ENCODE results near the gene AURKB. TPM values are rescaled to one million over a fixed set of nuclear protein-coding genes. Genes with fewer than 3 reads are reported as not detected.
"Not testable (repeated sequence)": the region's sequence is repeated elsewhere in the genome, so short reads cannot be mapped to it uniquely, and the experiment has no call there.

Gene AURKB
- total and polyA plus RNA-seq, 4 donors = 8.6 to 17.9 (median 14.2) TPM

- H3K4me3 ChIP-seq (ENCODE audit: low read depth, low read length) = peak overlapping the region; percentile 92
- WGBS (ENCODE audit: insufficient coverage) = 0% methylated on average over 39 of the region's 45 CpGs
- no peaks in the 10 kb centered on the region for H3K27me3 ChIP-seq (ENCODE audit: control insufficient read depth, insufficient read depth, low read length)
- H3K9me3 ChIP-seq (ENCODE audit: control insufficient read depth, insufficient read depth, low read length) = no peaks in the 10 kb centered on the region
- H3K36me3 ChIP-seq (ENCODE audit: control insufficient read depth, insufficient read depth, low read length) = no peaks in the 10 kb centered on the region
- peak overlapping the region; percentile 99 for H3K27ac ChIP-seq (ENCODE audit: low read depth, low read length)
- peak; percentile 90 to 98 (median 96) for DNase-seq (ENCODE audit: low read depth in 4 of 6, low spot score in 6 of 6)
- peaks cover 36% of the 10 kb centered on the region for H3K4me1 ChIP-seq (ENCODE audit: control insufficient read depth, insufficient read depth, low read length)
Observed at GRCh38 chr17:8220783-8221662, 10.6 kb upstream of the AURKB start.

DNA sequence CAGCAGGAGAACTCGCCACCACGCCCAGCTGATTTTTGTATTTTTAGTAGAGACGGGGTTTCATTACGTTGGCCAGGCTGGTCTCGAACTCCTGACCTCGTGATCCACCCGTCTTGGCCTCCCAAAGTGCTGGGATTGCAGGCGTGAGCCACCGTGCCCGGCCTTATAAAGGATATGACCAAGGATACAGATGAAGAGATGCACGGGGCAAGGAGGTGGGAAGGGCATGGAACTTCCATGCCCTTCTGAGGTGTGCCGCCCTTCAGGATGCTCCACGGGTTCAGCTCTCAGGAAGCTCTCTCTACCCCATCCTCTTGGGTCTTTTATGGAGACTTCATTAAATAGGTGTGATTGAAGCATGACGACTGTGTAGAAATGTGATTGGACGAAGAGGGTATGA is 3.6 kb upstream of the AURKB start:
- not testable (repeated sequence) for H3K27me3 ChIP-seq (ENCODE audit: control insufficient read depth, insufficient read depth, low read length)

GRCh38 chr17:8212312-8213180 is 2.2 kb upstream of the AURKB start:
- 82% methylated on average over 7 of the region's 14 CpGs for WGBS (ENCODE audit: insufficient coverage)
- Histone ChIP-seq H3K27ac (ENCODE audit: low read depth, low read length) (no peak overlapping the region), H3K4me1 (ENCODE audit: control insufficient read depth, insufficient read depth, low read length) (peaks cover 20% of the 10 kb centered on the region), H3K9me3 (ENCODE audit: control insufficient read depth, insufficient read depth, low read length) (no peaks in the 10 kb centered on the region), H3K4me3 (ENCODE audit: low read depth, low read length) (no peak overlapping the region), H3K36me3 (ENCODE audit: control insufficient read depth, insufficient read depth, low read length) (no peaks in the 10 kb centered on the region), H3K27me3 (ENCODE audit: control insufficient read depth, insufficient read depth, low read length) (no peaks in the 10 kb centered on the region)
- DNase-seq (ENCODE audit: low read depth in 4 of 6, low spot score in 6 of 6) = no peak

More for the DNA sequence above, 3.6 kb upstream of the AURKB start:
- H3K27ac ChIP-seq (ENCODE audit: low read depth, low read length); H3K36me3 ChIP-seq (ENCODE audit: control insufficient read depth, insufficient read depth, low read length); H3K4me3 ChIP-seq (ENCODE audit: low read depth, low read length); DNase-seq (ENCODE audit: low read depth in 4 of 6, low spot score in 6 of 6); H3K9me3 ChIP-seq (ENCODE audit: control insufficient read depth, insufficient read depth, low read length): not testable (repeated sequence)
- WGBS (ENCODE audit: insufficient coverage) = 75% methylated on average over 5 of the region's 15 CpGs
- H3K4me1 ChIP-seq (ENCODE audit: control insufficient read depth, insufficient read depth, low read length) = peaks cover 13% of the 10 kb centered on the region

DNA sequence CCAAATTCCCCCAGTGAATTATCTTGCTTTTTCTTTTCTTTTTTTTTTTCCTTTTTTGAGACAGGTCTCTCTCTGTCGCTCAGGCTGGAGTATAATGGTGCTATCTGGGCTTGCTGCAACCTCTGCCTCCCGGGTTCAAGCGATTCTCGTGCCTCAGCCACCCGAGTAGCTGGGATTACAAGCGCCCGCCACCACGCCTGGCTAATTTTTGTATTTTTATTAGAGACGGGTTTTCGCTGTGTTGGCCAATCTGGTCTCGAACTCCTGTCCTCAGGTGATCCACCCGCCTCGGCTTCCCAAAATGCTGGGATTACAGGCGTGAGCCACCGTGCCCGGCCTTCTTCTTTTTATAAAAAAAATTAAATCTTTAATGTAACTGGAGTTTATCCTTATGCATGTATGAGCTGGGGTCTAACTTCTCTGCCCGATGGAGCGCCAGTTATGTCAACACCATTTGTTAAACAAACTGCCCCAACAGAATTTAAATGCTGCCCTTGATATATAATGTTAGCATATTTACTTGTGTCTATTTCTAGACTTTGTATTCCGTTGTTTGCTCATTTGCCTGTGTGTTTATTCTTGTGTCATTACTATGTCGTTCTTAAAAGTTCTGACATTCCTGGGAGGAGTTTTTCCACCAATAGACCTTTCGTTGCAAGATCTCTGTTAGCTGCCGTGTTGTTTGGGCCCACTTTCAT is 535 bp upstream of the AURKB start:
- peaks cover 23% of the 10 kb centered on the region for H3K4me1 ChIP-seq (ENCODE audit: control insufficient read depth, insufficient read depth, low read length)
- WGBS (ENCODE audit: insufficient coverage) = 0% methylated on average over 9 of the region's 22 CpGs
- no peaks in the 10 kb centered on the region for H3K9me3 ChIP-seq (ENCODE audit: control insufficient read depth, insufficient read depth, low read length)
- no peaks in the 10 kb centered on the region for H3K27me3 ChIP-seq (ENCODE audit: control insufficient read depth, insufficient read depth, low read length)
- peaks cover 5% of the 10 kb centered on the region for H3K36me3 ChIP-seq (ENCODE audit: control insufficient read depth, insufficient read depth, low read length)
- no peak for DNase-seq (ENCODE audit: low read depth in 4 of 6, low spot score in 6 of 6)
- peak overlapping the region; percentile 91 for H3K27ac ChIP-seq (ENCODE audit: low read depth, low read length)
- peak overlapping the region; percentile 78 for H3K4me3 ChIP-seq (ENCODE audit: low read depth, low read length)

GRCh38 chr17:8206536-8206935 is 3.8 kb downstream of the AURKB start:
- DNase-seq (ENCODE audit: low read depth in 4 of 6, low spot score in 6 of 6) = no peak
- H3K4me1 ChIP-seq (ENCODE audit: control insufficient read depth, insufficient read depth, low read length) = peaks cover 23% of the 10 kb centered on the region
- no peak overlapping the region for H3K27ac ChIP-seq (ENCODE audit: low read depth, low read length)
- H3K9me3 ChIP-seq (ENCODE audit: control insufficient read depth, insufficient read depth, low read length) = no peaks in the 10 kb centered on the region
- H3K4me3 ChIP-seq (ENCODE audit: low read depth, low read length) = no peak overlapping the region
- no peaks in the 10 kb centered on the region for H3K27me3 ChIP-seq (ENCODE audit: control insufficient read depth, insufficient read depth, low read length)
- WGBS (ENCODE audit: insufficient coverage) = 89% methylated on average over 10 of the region's 12 CpGs
- peaks cover 12% of the 10 kb centered on the region for H3K36me3 ChIP-seq (ENCODE audit: control insufficient read depth, insufficient read depth, low read length)

GRCh38 chr17:8204761-8205555 is 5.4 kb downstream of the AURKB start:
- no peaks in the 10 kb centered on the region for H3K9me3 ChIP-seq (ENCODE audit: control insufficient read depth, insufficient read depth, low read length)
- no peak for DNase-seq (ENCODE audit: low read depth in 4 of 6, low spot score in 6 of 6)
- H3K4me1 ChIP-seq (ENCODE audit: control insufficient read depth, insufficient read depth, low read length) = peaks cover 24% of the 10 kb centered on the region
- peaks cover 12% of the 10 kb centered on the region for H3K36me3 ChIP-seq (ENCODE audit: control insufficient read depth, insufficient read depth, low read length)
- 89% methylated on average over 16 of the region's 19 CpGs for WGBS (ENCODE audit: insufficient coverage)
- H3K4me3 ChIP-seq (ENCODE audit: low read depth, low read length) = no peak overlapping the region
- no peaks in the 10 kb centered on the region for H3K27me3 ChIP-seq (ENCODE audit: control insufficient read depth, insufficient read depth, low read length)
- no peak overlapping the region for H3K27ac ChIP-seq (ENCODE audit: low read depth, low read length)

DNA sequence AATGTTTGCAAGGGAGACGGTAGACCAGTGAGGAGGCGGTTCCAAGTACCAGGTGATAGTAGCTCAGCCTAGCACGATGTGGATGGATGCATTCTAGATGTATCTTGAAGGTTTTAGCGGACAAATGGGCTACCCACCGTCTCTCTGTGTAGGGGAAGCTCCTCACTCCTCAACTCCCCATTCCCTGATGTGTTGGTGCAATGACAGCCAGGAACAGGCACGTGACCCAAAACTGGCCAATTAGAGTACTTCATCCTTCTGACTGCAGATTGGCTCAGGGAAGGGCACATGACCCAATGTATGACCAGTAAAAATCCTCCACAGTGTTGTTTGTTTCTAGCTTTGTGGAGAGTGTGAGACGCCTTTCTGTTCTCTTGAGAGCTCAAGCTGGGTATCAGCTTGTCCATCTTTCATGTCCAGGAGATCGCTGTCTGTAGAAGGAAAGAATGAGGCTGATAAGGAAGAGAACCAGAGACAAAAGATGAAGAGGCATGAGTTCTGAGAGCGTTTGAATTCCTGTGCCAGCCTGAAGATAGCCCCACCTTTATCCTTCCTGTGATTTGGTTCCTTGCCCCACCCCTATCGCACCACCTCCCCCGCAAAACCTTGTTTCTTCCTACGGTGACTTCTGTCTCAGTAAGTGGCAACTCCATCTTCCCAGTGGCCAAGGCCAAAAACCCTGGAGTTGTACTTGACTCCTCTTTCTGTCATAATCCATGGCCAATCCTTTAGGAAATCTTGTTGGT is 18.1 kb downstream of the AURKB start:
- WGBS (ENCODE audit: insufficient coverage) = 7% methylated on average over 11 of the region's 12 CpGs
- peak; percentile 93 to 99 (median 94) for DNase-seq (ENCODE audit: low read depth in 4 of 6, low spot score in 6 of 6)
- H3K9me3 ChIP-seq (ENCODE audit: control insufficient read depth, insufficient read depth, low read length) = no peaks in the 10 kb centered on the region
- peak overlapping the region; percentile 97 for H3K27ac ChIP-seq (ENCODE audit: low read depth, low read length)
- peak overlapping the region; percentile 47 for H3K4me3 ChIP-seq (ENCODE audit: low read depth, low read length)
- no peaks in the 10 kb centered on the region for H3K27me3 ChIP-seq (ENCODE audit: control insufficient read depth, insufficient read depth, low read length)
- H3K36me3 ChIP-seq (ENCODE audit: control insufficient read depth, insufficient read depth, low read length) = no peaks in the 10 kb centered on the region
- peaks cover 47% of the 10 kb centered on the region for H3K4me1 ChIP-seq (ENCODE audit: control insufficient read depth, insufficient read depth, low read length)

DNA sequence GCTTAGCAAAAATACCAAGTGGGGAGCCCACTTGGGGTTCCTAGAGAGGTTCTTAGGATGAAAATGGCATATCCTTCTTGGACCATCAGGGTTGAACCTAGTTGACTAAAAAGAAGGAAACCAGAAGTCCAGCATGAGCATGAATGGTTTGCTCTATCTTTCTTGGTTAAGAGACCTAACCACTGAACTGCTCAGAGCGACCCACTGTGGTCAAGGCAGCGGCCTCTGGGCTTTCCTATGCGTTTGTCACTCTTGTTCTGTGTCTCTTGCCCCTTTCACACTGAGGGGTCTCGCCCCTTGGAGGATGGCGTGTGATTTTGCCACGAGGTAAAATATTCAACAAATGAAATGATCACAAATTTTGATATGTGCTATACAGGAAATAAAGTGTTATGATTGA is 19.9 kb downstream of the AURKB start:
- Histone ChIP-seq H3K27me3 (ENCODE audit: control insufficient read depth, insufficient read depth, low read length) (no peaks in the 10 kb centered on the region), H3K9me3 (ENCODE audit: control insufficient read depth, insufficient read depth, low read length) (no peaks in the 10 kb centered on the region), H3K27ac (ENCODE audit: low read depth, low read length) (peak overlapping the region; percentile 98), H3K4me3 (ENCODE audit: low read depth, low read length) (peak overlapping the region; percentile 94), H3K4me1 (ENCODE audit: control insufficient read depth, insufficient read depth, low read length) (peaks cover 52% of the 10 kb centered on the region), H3K36me3 (ENCODE audit: control insufficient read depth, insufficient read depth, low read length) (no peaks in the 10 kb centered on the region)
- WGBS (ENCODE audit: insufficient coverage) = 0% methylated on average over 3 of the region's 6 CpGs
- DNase-seq (ENCODE audit: low read depth in 4 of 6, low spot score in 6 of 6) = no peak
